Suppressor macrophage treated with lipopolysaccharide for 1 hour (primary cell): ENCODE measurements around the gene COL4A1.
A peak's percentile ranks its signal among the peaks of the same experiment; 100 is the strongest.

ENCODE experiments used
- DNase-seq, 3 donors: peaks; one replicate each; pipeline ENCODE4 v3.0.0-alpha.2; 2020 to 2022

COL4A1 gene

GRCh38 chr13:110233181-110233950, 73.6 kb downstream of the COL4A1 start:
- DNase-seq: no peak

- DNase-seq: no peak
These were observed 74.2 kb downstream of the COL4A1 start for GRCh38 chr13:110232756-110233155.

- DNase-seq: no peak
These were observed 74.8 kb downstream of the COL4A1 start for GRCh38 chr13:110232142-110232541.

GRCh38 chr13:110231348-110232047, 75.5 kb downstream of the COL4A1 start:
- DNase-seq: no peak

GRCh38 chr13:110230661-110231347, 76.2 kb downstream of the COL4A1 start:
- DNase-seq: no peak

- no peak for DNase-seq
These were observed 76.9 kb downstream of the COL4A1 start for GRCh38 chr13:110229905-110230563.

GRCh38 chr13:110228936-110229904, 77.7 kb downstream of the COL4A1 start:
- peak in 2 of 3 donors; percentile 22 to 38 for DNase-seq

GRCh38 chr13:110227864-110228643, 78.9 kb downstream of the COL4A1 start:
- no peak for DNase-seq

GRCh38 chr13:110227416-110227815, 79.5 kb downstream of the COL4A1 start:
- no peak for DNase-seq

GRCh38 chr13:110225609-110226574, 81.1 kb downstream of the COL4A1 start:
- DNase-seq: no peak

- DNase-seq: no peak
These were observed 82.0 kb downstream of the COL4A1 start for GRCh38 chr13:110225003-110225402.

GRCh38 chr13:110224519-110224918, 82.4 kb downstream of the COL4A1 start:
- DNase-seq: no peak

- no peak for DNase-seq
These were observed 85.4 kb downstream of the COL4A1 start for GRCh38 chr13:110221406-110222117.

- peak; percentile 60 to 73 (median 64) for DNase-seq
These were observed 86.5 kb downstream of the COL4A1 start for GRCh38 chr13:110220471-110220870.

- DNase-seq: no peak
These were observed 88.3 kb downstream of the COL4A1 start for GRCh38 chr13:110218581-110219201.

- DNase-seq: no peak
These were observed 89.1 kb downstream of the COL4A1 start for GRCh38 chr13:110217811-110218210.

GRCh38 chr13:110217085-110217484, 89.9 kb downstream of the COL4A1 start:
- DNase-seq: no peak

GRCh38 chr13:110216398-110217041, 90.4 kb downstream of the COL4A1 start:
- DNase-seq: no peak
